Measurements from ENCODE around the gene TGFBR1.

Gene TGFBR1

DNA sequence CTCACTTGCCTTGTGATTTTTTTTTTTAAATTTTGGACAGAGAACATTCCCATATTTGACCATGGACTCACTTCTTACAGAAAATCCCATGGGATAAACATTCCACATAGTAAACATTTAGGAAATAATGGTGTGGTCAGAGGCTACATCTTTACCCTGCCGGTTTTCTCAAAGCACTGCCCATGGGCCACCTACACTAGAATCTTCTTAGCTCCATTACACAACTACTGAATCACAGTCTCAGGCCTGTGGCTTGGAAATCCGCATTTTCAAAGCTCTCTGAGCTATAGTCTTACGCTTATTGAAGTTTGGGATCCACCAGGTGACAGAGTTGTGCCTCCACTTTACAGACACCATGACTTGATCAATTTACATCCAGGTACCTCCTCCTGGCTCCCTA, 77.4 kb downstream of the TGFBR1 start:
- Histone ChIP-seq H3K36me3 (ENCODE audit: insufficient read depth, low read length) (no peaks in the 10 kb centered on the region), H3K9me2 (replicated peaks; ENCODE audit: low read depth, low read length) (no peaks in the 10 kb centered on the region), H3F3A (ENCODE audit: low read depth) (0 out of 2 replicates have a peak, but pooled peaks cover 4% of the 10 kb centered on the region), H3K4me3 (ENCODE audit: low read length, poor library complexity, severe bottlenecking) (no peak overlapping the region), H3K9me3 (ENCODE audit: insufficient read depth, low read depth, low read length) (no peaks in the 10 kb centered on the region), H4K20me1 (ENCODE audit: insufficient read depth, low read length, poor library complexity, severe bottlenecking) (no peaks in the 10 kb centered on the region), H2AFZ (ENCODE audit: low read length) (no peak overlapping the region), H3K79me2 (ENCODE audit: insufficient read depth, low read length) (no peaks in the 10 kb centered on the region), H3K4me2 (ENCODE audit: low read depth, low read length, poor library complexity, severe bottlenecking) (peak overlapping the region; percentile 27), H3K4me1 (ENCODE audit: insufficient read depth, low read length, poor library complexity, severe bottlenecking) (peaks cover 56% of the 10 kb centered on the region), H3K9ac (ENCODE audit: low read depth, low read length, poor library complexity, severe bottlenecking) (no peak overlapping the region), H3K27me3 (ENCODE audit: insufficient read depth, low read length, poor library complexity, severe bottlenecking) (no peaks in the 10 kb centered on the region)
- no peak for TF ChIP-seq EZH2phosphoT487 (IDR thresholded peaks at IDR 0.05; ENCODE audit: borderline replicate concordance)
- TF ChIP-seq, protein P1, sequence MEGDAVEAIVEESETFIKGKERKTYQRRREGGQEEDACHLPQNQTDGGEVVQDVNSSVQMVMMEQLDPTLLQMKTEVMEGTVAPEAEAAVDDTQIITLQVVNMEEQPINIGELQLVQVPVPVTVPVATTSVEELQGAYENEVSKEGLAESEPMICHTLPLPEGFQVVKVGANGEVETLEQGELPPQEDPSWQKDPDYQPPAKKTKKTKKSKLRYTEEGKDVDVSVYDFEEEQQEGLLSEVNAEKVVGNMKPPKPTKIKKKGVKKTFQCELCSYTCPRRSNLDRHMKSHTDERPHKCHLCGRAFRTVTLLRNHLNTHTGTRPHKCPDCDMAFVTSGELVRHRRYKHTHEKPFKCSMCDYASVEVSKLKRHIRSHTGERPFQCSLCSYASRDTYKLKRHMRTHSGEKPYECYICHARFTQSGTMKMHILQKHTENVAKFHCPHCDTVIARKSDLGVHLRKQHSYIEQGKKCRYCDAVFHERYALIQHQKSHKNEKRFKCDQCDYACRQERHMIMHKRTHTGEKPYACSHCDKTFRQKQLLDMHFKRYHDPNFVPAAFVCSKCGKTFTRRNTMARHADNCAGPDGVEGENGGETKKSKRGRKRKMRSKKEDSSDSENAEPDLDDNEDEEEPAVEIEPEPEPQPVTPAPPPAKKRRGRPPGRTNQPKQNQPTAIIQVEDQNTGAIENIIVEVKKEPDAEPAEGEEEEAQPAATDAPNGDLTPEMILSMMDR (conservative IDR thresholded peaks at IDR 0.05; ENCODE audit: low read length): no peak

DNA sequence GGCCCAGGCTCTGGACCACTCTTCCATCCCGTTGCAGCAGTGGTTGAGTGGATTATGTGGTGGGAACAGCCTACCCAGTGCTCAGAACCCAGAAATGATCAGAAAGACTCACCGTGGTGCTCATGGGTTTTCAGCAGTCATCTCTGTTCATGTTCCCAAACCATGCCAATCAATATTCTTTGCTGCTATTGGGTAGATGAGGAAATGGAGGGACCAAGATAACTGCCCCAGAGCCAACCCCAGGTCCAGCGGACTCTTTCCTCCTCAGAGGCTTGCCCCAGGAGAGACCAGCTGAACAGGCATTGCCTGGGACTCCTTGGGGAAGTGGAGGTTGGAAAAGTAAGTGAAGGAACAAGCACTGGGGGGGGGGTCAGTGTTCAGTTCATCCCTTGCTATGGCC, 78.7 kb downstream of the TGFBR1 start:
- H3K9me2 ChIP-seq (replicated peaks; ENCODE audit: low read depth, low read length): no peaks in the 10 kb centered on the region
- H4K20me1 ChIP-seq (ENCODE audit: insufficient read depth, low read length, poor library complexity, severe bottlenecking): no peaks in the 10 kb centered on the region
- H3K4me3 ChIP-seq (ENCODE audit: low read length, poor library complexity, severe bottlenecking): no peak overlapping the region
- TF ChIP-seq, protein P1 (conservative IDR thresholded peaks at IDR 0.05; ENCODE audit: low read length): no peak
- no peak for TF ChIP-seq EZH2phosphoT487 (IDR thresholded peaks at IDR 0.05; ENCODE audit: borderline replicate concordance)
- no peaks in the 10 kb centered on the region for H3K36me3 ChIP-seq (ENCODE audit: insufficient read depth, low read length)
- H3K4me2 ChIP-seq (ENCODE audit: low read depth, low read length, poor library complexity, severe bottlenecking): no peak overlapping the region
- no peak overlapping the region for H2AFZ ChIP-seq (ENCODE audit: low read length)
- H3K9me3 ChIP-seq (ENCODE audit: insufficient read depth, low read depth, low read length): no peaks in the 10 kb centered on the region
- no peak overlapping the region for H3K9ac ChIP-seq (ENCODE audit: low read depth, low read length, poor library complexity, severe bottlenecking)
- H3K79me2 ChIP-seq (ENCODE audit: insufficient read depth, low read length): no peaks in the 10 kb centered on the region
- peaks cover 59% of the 10 kb centered on the region for H3K4me1 ChIP-seq (ENCODE audit: insufficient read depth, low read length, poor library complexity, severe bottlenecking)
- no peaks in the 10 kb centered on the region for H3K27me3 ChIP-seq (ENCODE audit: insufficient read depth, low read length, poor library complexity, severe bottlenecking)
- H3F3A ChIP-seq (ENCODE audit: low read depth): 0 out of 2 replicates have a peak, but pooled peaks cover 4% of the 10 kb centered on the region

DNA sequence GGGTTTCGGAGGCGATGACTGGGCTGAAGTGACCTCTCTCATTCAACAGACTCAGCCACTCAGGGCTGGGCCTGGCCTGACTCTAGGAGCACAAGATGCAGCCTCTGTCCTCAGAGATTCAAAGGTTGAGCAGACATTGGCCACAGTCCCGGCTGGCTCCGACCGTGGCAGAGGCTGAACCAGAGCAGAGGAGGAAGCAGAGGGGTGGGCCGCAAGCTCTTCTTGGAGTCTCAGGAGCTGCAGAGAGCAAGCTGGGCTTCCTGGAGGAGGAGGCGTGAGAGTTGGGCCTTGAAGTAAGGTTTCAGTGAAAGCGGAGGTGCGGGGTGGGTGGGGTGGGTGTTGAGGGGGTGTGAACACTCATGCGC, 79.2 kb downstream of the TGFBR1 start:
- Histone ChIP-seq H3K27me3 (ENCODE audit: insufficient read depth, low read length, poor library complexity, severe bottlenecking) (no peaks in the 10 kb centered on the region), H3K79me2 (ENCODE audit: insufficient read depth, low read length) (no peaks in the 10 kb centered on the region), H2AFZ (ENCODE audit: low read length) (no peak overlapping the region), H3K9me3 (ENCODE audit: insufficient read depth, low read depth, low read length) (no peaks in the 10 kb centered on the region), H3F3A (ENCODE audit: low read depth) (0 out of 2 replicates have a peak, but pooled peaks cover 4% of the 10 kb centered on the region), H3K36me3 (ENCODE audit: insufficient read depth, low read length) (no peaks in the 10 kb centered on the region), H3K4me1 (ENCODE audit: insufficient read depth, low read length, poor library complexity, severe bottlenecking) (peaks cover 59% of the 10 kb centered on the region), H3K9me2 (replicated peaks; ENCODE audit: low read depth, low read length) (no peaks in the 10 kb centered on the region), H3K4me2 (ENCODE audit: low read depth, low read length, poor library complexity, severe bottlenecking) (no peak overlapping the region), H3K4me3 (ENCODE audit: low read length, poor library complexity, severe bottlenecking) (no peak overlapping the region), H3K9ac (ENCODE audit: low read depth, low read length, poor library complexity, severe bottlenecking) (no peak overlapping the region), H4K20me1 (ENCODE audit: insufficient read depth, low read length, poor library complexity, severe bottlenecking) (no peaks in the 10 kb centered on the region)
- TF ChIP-seq EZH2phosphoT487 (IDR thresholded peaks at IDR 0.05; ENCODE audit: borderline replicate concordance): no peak
- TF ChIP-seq, protein P1 (conservative IDR thresholded peaks at IDR 0.05; ENCODE audit: low read length): no peak

Data from Loucy (cell line).